ENCODE data around the gene MIEF1.

The MIEF1 gene

DNA sequence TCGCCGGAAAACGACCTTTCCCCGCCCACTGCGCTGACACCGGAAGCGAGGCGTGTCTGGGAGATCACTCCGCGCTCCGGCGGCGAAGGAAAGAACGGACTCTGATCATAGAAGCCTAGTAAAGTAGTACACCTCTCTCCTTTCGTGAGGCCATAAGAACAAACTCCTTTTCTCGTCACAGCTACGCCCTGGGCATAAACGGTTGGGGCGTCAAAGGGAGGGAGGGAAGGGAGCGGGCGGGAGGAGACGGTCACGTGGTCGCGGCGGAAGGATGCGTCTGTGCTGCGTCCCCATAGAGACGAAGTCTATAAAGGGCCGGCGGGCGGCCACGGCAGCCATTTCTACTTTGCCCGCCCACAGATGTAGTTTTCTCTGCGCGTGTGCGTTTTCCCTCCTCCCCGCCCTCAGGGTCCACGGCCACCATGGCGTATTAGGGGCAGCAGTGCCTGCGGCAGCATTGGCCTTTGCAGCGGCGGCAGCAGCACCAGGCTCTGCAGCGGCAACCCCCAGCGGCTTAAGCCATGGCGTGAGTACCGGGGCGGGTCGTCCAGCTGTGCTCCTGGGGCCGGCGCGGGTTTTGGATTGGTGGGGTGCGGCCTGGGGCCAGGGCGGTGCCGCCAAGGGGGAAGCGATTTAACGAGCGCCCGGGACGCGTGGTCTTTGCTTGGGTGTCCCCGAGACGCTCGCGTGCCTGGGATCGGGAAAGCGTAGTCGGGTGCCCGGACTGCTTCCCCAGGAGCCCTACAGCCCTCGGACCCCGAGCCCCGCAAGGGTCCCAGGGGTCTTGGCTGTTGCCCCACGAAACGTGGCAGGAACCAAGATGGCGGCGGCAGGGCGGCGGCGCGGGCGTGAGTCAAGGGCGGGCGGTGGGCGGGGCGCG, 18.4 kb downstream of the MIEF1 start, which contains the start of gene ATF4 (continued):
- TF ChIP-seq, protein P1, sequence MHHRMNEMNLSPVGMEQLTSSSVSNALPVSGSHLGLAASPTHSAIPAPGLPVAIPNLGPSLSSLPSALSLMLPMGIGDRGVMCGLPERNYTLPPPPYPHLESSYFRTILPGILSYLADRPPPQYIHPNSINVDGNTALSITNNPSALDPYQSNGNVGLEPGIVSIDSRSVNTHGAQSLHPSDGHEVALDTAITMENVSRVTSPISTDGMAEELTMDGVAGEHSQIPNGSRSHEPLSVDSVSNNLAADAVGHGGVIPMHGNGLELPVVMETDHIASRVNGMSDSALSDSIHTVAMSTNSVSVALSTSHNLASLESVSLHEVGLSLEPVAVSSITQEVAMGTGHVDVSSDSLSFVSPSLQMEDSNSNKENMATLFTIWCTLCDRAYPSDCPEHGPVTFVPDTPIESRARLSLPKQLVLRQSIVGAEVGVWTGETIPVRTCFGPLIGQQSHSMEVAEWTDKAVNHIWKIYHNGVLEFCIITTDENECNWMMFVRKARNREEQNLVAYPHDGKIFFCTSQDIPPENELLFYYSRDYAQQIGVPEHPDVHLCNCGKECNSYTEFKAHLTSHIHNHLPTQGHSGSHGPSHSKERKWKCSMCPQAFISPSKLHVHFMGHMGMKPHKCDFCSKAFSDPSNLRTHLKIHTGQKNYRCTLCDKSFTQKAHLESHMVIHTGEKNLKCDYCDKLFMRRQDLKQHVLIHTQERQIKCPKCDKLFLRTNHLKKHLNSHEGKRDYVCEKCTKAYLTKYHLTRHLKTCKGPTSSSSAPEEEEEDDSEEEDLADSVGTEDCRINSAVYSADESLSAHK (tag by site-specific recombination; IDR thresholded peaks at IDR 0.05): peak; percentile 62
- peak; percentile 13; the same call in 1 of the 2 replicates for TF ChIP-seq ZBTB1 (tag by site-specific recombination; IDR thresholded peaks at IDR 0.05)
- TF ChIP-seq GLI4 (tag by site-specific recombination; IDR thresholded peaks at IDR 0.05): peak; percentile 34; the same call in 1 of the 2 replicates
- 0 out of 2 replicates have a peak, but pooled peaks have one; percentile 13 for TF ChIP-seq ZNF658 (tag by site-specific recombination; IDR thresholded peaks at IDR 0.05)
- TF ChIP-seq IKZF3 (tag by site-specific recombination; IDR thresholded peaks at IDR 0.05): peak; percentile 70
- TF ChIP-seq ZBTB8A (tag by site-specific recombination; IDR thresholded peaks at IDR 0.05): peak; percentile 61
- TF ChIP-seq ZFP3 (tag by site-specific recombination; IDR thresholded peaks at IDR 0.05; ENCODE audit: low read depth): no peak; the same call in 1 of the 2 replicates
- TF ChIP-seq ZNF521 (tag by site-specific recombination; IDR thresholded peaks at IDR 0.05): no peak
- TF ChIP-seq ZEB2 (tag by site-specific recombination; IDR thresholded peaks at IDR 0.05): peak; percentile 80
- TF ChIP-seq, protein P2, sequence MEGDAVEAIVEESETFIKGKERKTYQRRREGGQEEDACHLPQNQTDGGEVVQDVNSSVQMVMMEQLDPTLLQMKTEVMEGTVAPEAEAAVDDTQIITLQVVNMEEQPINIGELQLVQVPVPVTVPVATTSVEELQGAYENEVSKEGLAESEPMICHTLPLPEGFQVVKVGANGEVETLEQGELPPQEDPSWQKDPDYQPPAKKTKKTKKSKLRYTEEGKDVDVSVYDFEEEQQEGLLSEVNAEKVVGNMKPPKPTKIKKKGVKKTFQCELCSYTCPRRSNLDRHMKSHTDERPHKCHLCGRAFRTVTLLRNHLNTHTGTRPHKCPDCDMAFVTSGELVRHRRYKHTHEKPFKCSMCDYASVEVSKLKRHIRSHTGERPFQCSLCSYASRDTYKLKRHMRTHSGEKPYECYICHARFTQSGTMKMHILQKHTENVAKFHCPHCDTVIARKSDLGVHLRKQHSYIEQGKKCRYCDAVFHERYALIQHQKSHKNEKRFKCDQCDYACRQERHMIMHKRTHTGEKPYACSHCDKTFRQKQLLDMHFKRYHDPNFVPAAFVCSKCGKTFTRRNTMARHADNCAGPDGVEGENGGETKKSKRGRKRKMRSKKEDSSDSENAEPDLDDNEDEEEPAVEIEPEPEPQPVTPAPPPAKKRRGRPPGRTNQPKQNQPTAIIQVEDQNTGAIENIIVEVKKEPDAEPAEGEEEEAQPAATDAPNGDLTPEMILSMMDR (tag by site-specific recombination; IDR thresholded peaks at IDR 0.05): 0 out of 2 replicates have a peak, but pooled peaks have one; percentile 11
- peak; percentile 83; the same call in 1 of the 2 replicates for TF ChIP-seq ZNF391 (tag by site-specific recombination; IDR thresholded peaks at IDR 0.05; ENCODE audit: borderline replicate concordance, low read depth)
- TF ChIP-seq ZNF76 (tag by site-specific recombination; IDR thresholded peaks at IDR 0.05; ENCODE audit: borderline replicate concordance, low read depth): peak; percentile 97
- no peak for TF ChIP-seq ZNF548 (tag by site-specific recombination; IDR thresholded peaks at IDR 0.05)
- peak; percentile 76; the same call in 1 of the 2 replicates for TF ChIP-seq ZNF660 (tag by site-specific recombination; IDR thresholded peaks at IDR 0.05)
- TF ChIP-seq ZNF223 (tag by site-specific recombination; IDR thresholded peaks at IDR 0.05): 0 out of 2 replicates have a peak, but pooled peaks have one; percentile 34
- TF ChIP-seq SCRT2 (tag by site-specific recombination; IDR thresholded peaks at IDR 0.05): peak; percentile 27; the same call in 1 of the 2 replicates
- peak; percentile 64; the same call in 1 of the 2 replicates for TF ChIP-seq ZBTB7A (tag by site-specific recombination; IDR thresholded peaks at IDR 0.05; ENCODE audit: low read depth)
- TF ChIP-seq ZNF292 (tag by site-specific recombination; IDR thresholded peaks at IDR 0.05; ENCODE audit: borderline replicate concordance, low read depth): no peak
- TF ChIP-seq, protein P3, sequence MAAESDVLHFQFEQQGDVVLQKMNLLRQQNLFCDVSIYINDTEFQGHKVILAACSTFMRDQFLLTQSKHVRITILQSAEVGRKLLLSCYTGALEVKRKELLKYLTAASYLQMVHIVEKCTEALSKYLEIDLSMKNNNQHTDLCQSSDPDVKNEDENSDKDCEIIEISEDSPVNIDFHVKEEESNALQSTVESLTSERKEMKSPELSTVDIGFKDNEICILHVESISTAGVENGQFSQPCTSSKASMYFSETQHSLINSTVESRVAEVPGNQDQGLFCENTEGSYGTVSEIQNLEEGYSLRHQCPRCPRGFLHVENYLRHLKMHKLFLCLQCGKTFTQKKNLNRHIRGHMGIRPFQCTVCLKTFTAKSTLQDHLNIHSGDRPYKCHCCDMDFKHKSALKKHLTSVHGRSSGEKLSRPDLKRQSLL (tag by site-specific recombination; IDR thresholded peaks at IDR 0.05): no peak
- TF ChIP-seq, protein P4, sequence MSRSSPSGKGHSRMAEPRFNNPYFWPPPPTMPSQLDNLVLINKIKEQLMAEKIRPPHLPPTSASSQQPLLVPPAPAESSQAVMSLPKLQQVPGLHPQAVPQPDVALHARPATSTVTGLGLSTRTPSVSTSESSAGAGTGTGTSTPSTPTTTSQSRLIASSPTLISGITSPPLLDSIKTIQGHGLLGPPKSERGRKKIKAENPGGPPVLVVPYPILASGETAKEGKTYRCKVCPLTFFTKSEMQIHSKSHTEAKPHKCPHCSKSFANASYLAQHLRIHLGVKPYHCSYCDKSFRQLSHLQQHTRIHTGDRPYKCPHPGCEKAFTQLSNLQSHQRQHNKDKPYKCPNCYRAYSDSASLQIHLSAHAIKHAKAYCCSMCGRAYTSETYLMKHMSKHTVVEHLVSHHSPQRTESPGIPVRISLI (tag by site-specific recombination; IDR thresholded peaks at IDR 0.05): peak; percentile 89
- TF ChIP-seq ZNF596 (tag by site-specific recombination; IDR thresholded peaks at IDR 0.05): no peak
- no peak for TF ChIP-seq ZNF354C (tag by site-specific recombination; IDR thresholded peaks at IDR 0.05; ENCODE audit: borderline replicate concordance, low read depth)
- TF ChIP-seq ZNF138 (tag by site-specific recombination; IDR thresholded peaks at IDR 0.05; ENCODE audit: borderline replicate concordance): peak; percentile 71
- peak; percentile 65; the same call in 1 of the 2 replicates for TF ChIP-seq ZNF664 (tag by site-specific recombination; IDR thresholded peaks at IDR 0.05)
- TF ChIP-seq, protein P5, sequence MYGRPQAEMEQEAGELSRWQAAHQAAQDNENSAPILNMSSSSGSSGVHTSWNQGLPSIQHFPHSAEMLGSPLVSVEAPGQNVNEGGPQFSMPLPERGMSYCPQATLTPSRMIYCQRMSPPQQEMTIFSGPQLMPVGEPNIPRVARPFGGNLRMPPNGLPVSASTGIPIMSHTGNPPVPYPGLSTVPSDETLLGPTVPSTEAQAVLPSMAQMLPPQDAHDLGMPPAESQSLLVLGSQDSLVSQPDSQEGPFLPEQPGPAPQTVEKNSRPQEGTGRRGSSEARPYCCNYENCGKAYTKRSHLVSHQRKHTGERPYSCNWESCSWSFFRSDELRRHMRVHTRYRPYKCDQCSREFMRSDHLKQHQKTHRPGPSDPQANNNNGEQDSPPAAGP (tag by site-specific recombination; IDR thresholded peaks at IDR 0.05): peak; percentile 98
- TF ChIP-seq ZNF768 (tag by site-specific recombination; IDR thresholded peaks at IDR 0.05): no peak
- TF ChIP-seq SALL2 (tag by site-specific recombination; IDR thresholded peaks at IDR 0.05; ENCODE audit: borderline replicate concordance): peak; percentile 93
- TF ChIP-seq ZFP69B (tag by site-specific recombination; IDR thresholded peaks at IDR 0.05): peak; percentile 82
- peak; percentile 81 for TF ChIP-seq KLF1 (tag by site-specific recombination; IDR thresholded peaks at IDR 0.05)
- peak; percentile 32; the same call in 1 of the 2 replicates for TF ChIP-seq ZNF157 (tag by site-specific recombination; IDR thresholded peaks at IDR 0.05)
- peak; percentile 96 for TF ChIP-seq ZFHX2 (tag by site-specific recombination; conservative IDR thresholded peaks at IDR 0.05)

Data from HEK293 (cell line).